ENCODE data around the gene FAM193A. TPM values are rescaled to one million over a fixed set of nuclear protein-coding genes. Genes with fewer than 3 reads are reported as not detected.
"Not testable (repeated sequence)": the region's sequence is repeated elsewhere in the genome, so short reads cannot be mapped to it uniquely, and the experiment has no call there.

FAM193A gene
- total RNA-seq, 6 donors from 2014 or later = 23.7 to 87.0 (median 27.1) TPM

GRCh38 chr4:2626231-2626630 lies 89.8 kb downstream of the FAM193A start:
- no peaks in the 10 kb centered on the region for H3K4me1 ChIP-seq
- WGBS, 2 donors = 92% methylated on average over 10 of the region's 10 CpGs; no CpG with 5 or more reads in 1 of the 2 donors
- DNase-seq (no peak), ATAC-seq (ENCODE audit: low FRiP score in 2 of 2) (no peak)
- peaks cover 5 to 50% (median 30%) of the 10 kb centered on the region in 4 donors for H3K36me3 ChIP-seq
- no peaks in the 10 kb centered on the region for H3K9me3 ChIP-seq
- no peak overlapping the region for H3K4me3 ChIP-seq
- TF ChIP-seq, protein P1, sequence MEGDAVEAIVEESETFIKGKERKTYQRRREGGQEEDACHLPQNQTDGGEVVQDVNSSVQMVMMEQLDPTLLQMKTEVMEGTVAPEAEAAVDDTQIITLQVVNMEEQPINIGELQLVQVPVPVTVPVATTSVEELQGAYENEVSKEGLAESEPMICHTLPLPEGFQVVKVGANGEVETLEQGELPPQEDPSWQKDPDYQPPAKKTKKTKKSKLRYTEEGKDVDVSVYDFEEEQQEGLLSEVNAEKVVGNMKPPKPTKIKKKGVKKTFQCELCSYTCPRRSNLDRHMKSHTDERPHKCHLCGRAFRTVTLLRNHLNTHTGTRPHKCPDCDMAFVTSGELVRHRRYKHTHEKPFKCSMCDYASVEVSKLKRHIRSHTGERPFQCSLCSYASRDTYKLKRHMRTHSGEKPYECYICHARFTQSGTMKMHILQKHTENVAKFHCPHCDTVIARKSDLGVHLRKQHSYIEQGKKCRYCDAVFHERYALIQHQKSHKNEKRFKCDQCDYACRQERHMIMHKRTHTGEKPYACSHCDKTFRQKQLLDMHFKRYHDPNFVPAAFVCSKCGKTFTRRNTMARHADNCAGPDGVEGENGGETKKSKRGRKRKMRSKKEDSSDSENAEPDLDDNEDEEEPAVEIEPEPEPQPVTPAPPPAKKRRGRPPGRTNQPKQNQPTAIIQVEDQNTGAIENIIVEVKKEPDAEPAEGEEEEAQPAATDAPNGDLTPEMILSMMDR (IDR thresholded peaks at IDR 0.05) = no peak
- no peak for TF ChIP-seq POLR2AphosphoS5 (IDR thresholded peaks at IDR 0.05)
- no peak for TF ChIP-seq POLR2A (IDR thresholded peaks at IDR 0.05)
- no peak for TF ChIP-seq EP300 (IDR thresholded peaks at IDR 0.05)
- H3K27ac ChIP-seq = no peak overlapping the region
- H3K27me3 ChIP-seq = no peaks in the 10 kb centered on the region

DNA sequence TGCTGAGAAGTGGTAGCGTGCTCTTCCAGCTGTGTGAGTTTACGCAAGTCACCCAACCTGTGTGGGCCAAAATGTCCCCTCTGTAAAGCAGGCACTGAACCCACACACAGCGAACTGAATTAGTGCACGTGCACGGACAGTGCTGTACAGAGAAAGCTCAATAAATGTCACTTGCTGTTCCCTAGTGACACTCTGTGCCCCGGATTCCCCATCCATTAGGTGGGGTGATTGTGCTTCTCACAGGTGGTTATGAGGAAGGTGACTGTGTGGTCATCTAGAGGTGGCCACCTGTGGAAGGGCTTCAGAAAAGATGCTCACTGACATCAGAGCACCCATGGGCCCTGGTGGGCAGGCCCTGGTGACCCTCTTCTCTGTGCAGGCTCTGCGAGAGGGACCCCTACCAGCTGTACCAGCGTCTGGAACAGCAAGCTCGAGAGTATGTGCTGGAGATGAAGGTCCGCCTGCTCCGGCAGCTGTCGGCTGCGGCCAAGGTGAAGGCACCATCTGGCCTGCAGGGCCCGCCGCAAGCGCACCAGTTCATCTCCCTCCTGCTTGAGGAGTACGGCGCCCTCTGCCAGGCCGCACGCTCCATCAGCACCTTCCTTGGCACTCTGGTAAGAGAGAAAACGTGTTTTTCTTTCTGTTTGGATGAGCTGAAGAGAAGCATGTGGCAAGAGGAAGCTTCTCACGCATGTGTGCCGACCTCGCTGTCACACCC lies 94.3 kb downstream of the FAM193A start:
- TF ChIP-seq POLR2AphosphoS5 (IDR thresholded peaks at IDR 0.05) (no peak), EP300 (IDR thresholded peaks at IDR 0.05) (no peak), POLR2A (IDR thresholded peaks at IDR 0.05) (no peak)
- TF ChIP-seq, protein P1 (IDR thresholded peaks at IDR 0.05) = no peak
- no peak overlapping the region for H3K4me3 ChIP-seq
- no peak overlapping the region for H3K27ac ChIP-seq
- no peak for DNase-seq
- H3K9me3 ChIP-seq = no peaks in the 10 kb centered on the region
- no peaks in the 10 kb centered on the region for H3K4me1 ChIP-seq
- H3K27me3 ChIP-seq = no peaks in the 10 kb centered on the region
- ATAC-seq (ENCODE audit: low FRiP score in 2 of 2) = no peak
- WGBS, 2 donors = 93 to 97% methylated on average over 21 to 24 of the region's 24 CpGs
- peaks cover 5 to 75% (median 48%) of the 10 kb centered on the region in 4 donors for H3K36me3 ChIP-seq

DNA sequence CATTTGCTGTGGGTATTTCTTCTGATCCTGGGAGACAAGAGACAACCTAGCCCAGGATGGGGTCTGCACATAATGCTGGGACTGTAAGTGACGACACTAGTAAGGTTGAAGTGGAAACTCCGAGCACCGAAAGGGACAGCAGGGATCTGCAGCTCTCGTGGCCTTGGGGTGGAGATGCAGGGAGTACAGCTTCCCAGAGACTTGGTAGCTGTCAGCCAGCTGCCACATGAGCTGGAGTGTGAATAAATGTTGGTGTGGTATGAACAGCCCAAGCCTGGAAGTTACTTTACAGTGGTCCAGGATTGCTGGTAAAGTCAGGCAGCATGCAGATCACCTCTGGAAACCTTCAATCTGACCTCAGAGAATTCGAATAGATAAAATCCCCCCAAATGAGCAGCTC lies 97.6 kb downstream of the FAM193A start:
- Histone ChIP-seq H3K4me3 (no peak overlapping the region), H3K27me3 (no peaks in the 10 kb centered on the region), H3K36me3 (peaks cover 5 to 78% (median 49%) of the 10 kb centered on the region in 4 donors), H3K27ac (no peak overlapping the region), H3K4me1 (no peaks in the 10 kb centered on the region), H3K9me3 (no peaks in the 10 kb centered on the region)
- TF ChIP-seq EP300 (IDR thresholded peaks at IDR 0.05) (no peak), POLR2A (IDR thresholded peaks at IDR 0.05) (no peak), POLR2AphosphoS5 (IDR thresholded peaks at IDR 0.05) (no peak)
- TF ChIP-seq, protein P1 (IDR thresholded peaks at IDR 0.05) = no peak
- ATAC-seq (ENCODE audit: low FRiP score in 2 of 2) = no peak
- no peak for DNase-seq
- WGBS, 2 donors = 87 to 89% methylated on average over 5 of the region's 5 CpGs

- H3K36me3 ChIP-seq = peaks cover 10 to 83% (median 59%) of the 10 kb centered on the region in 4 donors
- TF ChIP-seq POLR2A (IDR thresholded peaks at IDR 0.05) (no peak), EP300 (IDR thresholded peaks at IDR 0.05) (no peak), POLR2AphosphoS5 (IDR thresholded peaks at IDR 0.05) (no peak)
- TF ChIP-seq, protein P1 (IDR thresholded peaks at IDR 0.05) = no peak
- DNase-seq (no peak), ATAC-seq (ENCODE audit: low FRiP score in 2 of 2) (no peak)
- H3K9me3 ChIP-seq = no peaks in the 10 kb centered on the region
- 91 to 92% methylated on average over 6 of the region's 6 CpGs for WGBS, 2 donors
- no peak overlapping the region for H3K27ac ChIP-seq
- no peaks in the 10 kb centered on the region for H3K27me3 ChIP-seq
- no peak overlapping the region for H3K4me3 ChIP-seq
- no peaks in the 10 kb centered on the region for H3K4me1 ChIP-seq
These were observed 99.9 kb downstream of the FAM193A start for GRCh38 chr4:2636331-2636730.

DNA sequence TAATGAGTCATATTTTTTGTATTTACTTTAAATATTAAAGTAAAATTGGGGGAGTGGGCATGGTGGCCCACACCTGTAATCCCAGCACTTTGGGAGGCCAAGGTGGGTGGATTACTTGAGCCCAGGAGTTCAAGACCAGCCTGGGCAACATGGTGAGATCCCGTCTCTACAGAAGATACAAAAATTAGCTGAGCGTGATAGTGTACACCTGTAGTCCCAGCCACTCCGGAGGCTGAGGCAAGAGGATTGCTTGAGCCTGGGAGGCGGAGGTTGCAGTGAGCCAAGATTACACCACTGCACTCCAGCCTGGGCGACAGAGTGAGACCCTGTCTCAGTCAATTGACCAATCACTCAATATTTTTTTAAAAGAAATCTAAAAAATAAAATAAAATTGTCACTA lies 100.5 kb downstream of the FAM193A start:
- 95 to 96% methylated on average over 5 of the region's 5 CpGs for WGBS, 2 donors
- peaks cover 10 to 82% (median 56%) of the 10 kb centered on the region in 4 donors for H3K36me3 ChIP-seq
- DNase-seq = not testable (repeated sequence)

More for the DNA sequence above, 100.5 kb downstream of the FAM193A start:
- ATAC-seq (ENCODE audit: low FRiP score in 2 of 2); H3K27ac ChIP-seq; H3K4me3 ChIP-seq; H3K4me1 ChIP-seq; H3K9me3 ChIP-seq; H3K27me3 ChIP-seq: not testable (repeated sequence)
